IMR-90 (cell line): ENCODE measurements around the gene BST1. TPM values are rescaled to one million over a fixed set of nuclear protein-coding genes. Genes with fewer than 3 reads are reported as not detected.

Experiments used
- ATAC-seq: fragments of 200-7000 bp; cut with Tn5 transposase; 2 replicates; pipeline ENCODE4 v1.9.1; 2020; ENCODE audit warnings: low read depth, mild to moderate bottlenecking, moderate library complexity
- BruUV-seq: library from RNA; stranded (reverse); fragments of 400-500 nt; replicated peaks from 2 replicates; lab custom pipeline; 2021; lab: Mats Ljungman, UMichigan
- CTCF ChIA-PET: fragments of 300-600 bp; formaldehyde crosslinking; extraction: SDS; loops from one replicate; lab custom pipeline; 2021; ENCODE audit warnings: antibody characterized with exemption; lab: Yijun Ruan, JAX
- POLR2A ChIA-PET: fragments of 300-600 bp; sonication (Branson Sonifier 250); formaldehyde crosslinking; loops from one replicate; lab custom pipeline; 2022; ENCODE audit warnings: antibody characterized with exemption; ENCODE audit not compliant: unreplicated experiment; lab: Charles Lee
- DNase-seq: peaks from one replicate; pipeline ENCODE4 v3.0.0; 2013
- H2AFZ ChIP-seq: replicated peaks from 2 replicates; pipeline ENCODE3; 2013; ENCODE audit warnings: low read length, mild to moderate bottlenecking; ENCODE audit not compliant: poor library complexity
- H2AK5ac ChIP-seq: 2 replicates; pipeline ENCODE4 v1.6.1; 2013; ENCODE audit warnings: low read depth, low read length, inconsistent platforms
- H2AK9ac ChIP-seq: replicated peaks from 2 replicates; pipeline ENCODE3; 2013; ENCODE audit warnings: mild to moderate bottlenecking, low read depth, low read length, moderate library complexity; ENCODE audit not compliant: poor library complexity
- H2BK120ac ChIP-seq: 2 replicates; pipeline ENCODE4 v1.6.1; 2013; ENCODE audit warnings: low read depth, low read length, inconsistent platforms
- H2BK15ac ChIP-seq: 3 replicates; pipeline ENCODE4 v1.6.1; 2013; ENCODE audit warnings: low read depth, low read length, inconsistent platforms
- H2BK20ac ChIP-seq: 2 replicates; pipeline ENCODE4 v1.6.1; 2013; ENCODE audit warnings: low read depth, mild to moderate bottlenecking, inconsistent platforms, low read length, moderate library complexity
- H2BK5ac ChIP-seq: 2 replicates; pipeline ENCODE4 v1.6.1; 2013; ENCODE audit warnings: mild to moderate bottlenecking, low read depth, low read length, inconsistent platforms; ENCODE audit not compliant: poor library complexity, severe bottlenecking
- H3K14ac ChIP-seq: replicated peaks from 2 replicates; pipeline ENCODE4 v1.6.1; 2013; ENCODE audit warnings: low read depth, low read length, inconsistent platforms
- H3K18ac ChIP-seq: 2 replicates; pipeline ENCODE4 v1.6.1; 2013; ENCODE audit warnings: low read depth, low read length, control low read depth
- H3K23ac ChIP-seq: 2 replicates; pipeline ENCODE4 v1.6.1; 2013; ENCODE audit warnings: low read depth, low read length, inconsistent platforms
- H3K27ac ChIP-seq: 2 replicates; pipeline ENCODE4 v1.5.1; 2013; ENCODE audit warnings: mild to moderate bottlenecking, control low read depth, low read length; ENCODE audit not compliant: insufficient read depth
- H3K27me3 ChIP-seq: 2 replicates; pipeline ENCODE4 v1.6.1; 2013; ENCODE audit warnings: low read length; ENCODE audit not compliant: control insufficient read depth, insufficient read depth
- H3K36me3 ChIP-seq: 2 replicates; pipeline ENCODE4 v1.6.1; 2013; ENCODE audit warnings: low read length, mixed read lengths; ENCODE audit not compliant: control insufficient read depth, insufficient read depth
- H3K4ac ChIP-seq: 2 replicates; pipeline ENCODE4 v1.6.1; 2013; ENCODE audit warnings: low read depth, low read length, inconsistent platforms
- H3K4me1 ChIP-seq: 2 replicates; pipeline ENCODE4 v1.6.1; 2013; ENCODE audit warnings: low read length, mixed read lengths; ENCODE audit not compliant: control insufficient read depth, insufficient read depth
- H3K4me2 ChIP-seq: 2 replicates; pipeline ENCODE4 v1.6.1; 2013; ENCODE audit warnings: low read depth, mild to moderate bottlenecking, control low read depth, low read length, moderate library complexity
- H3K4me3 ChIP-seq: 2 replicates; pipeline ENCODE4 v1.5.1; 2013; ENCODE audit warnings: low read depth, mild to moderate bottlenecking, control low read depth, low read length, moderate library complexity; ENCODE audit not compliant: insufficient read depth
- H3K56ac ChIP-seq: 2 replicates; pipeline ENCODE4 v1.6.1; 2013; ENCODE audit warnings: low read length, inconsistent platforms; ENCODE audit not compliant: insufficient read depth; ENCODE audit errors: extremely low read depth
- H3K79me1 ChIP-seq, 2 experiments: 2 replicates each; pipeline ENCODE4 v1.6.1; 2013; ENCODE audit warnings: low read length in 2 of 2, inconsistent platforms in 1 of 2, low read depth in 1 of 2
- H3K9ac ChIP-seq: 2 replicates; pipeline ENCODE4 v1.6.1; 2013; ENCODE audit warnings: low read depth, low read length, control low read depth
- H3K9me1 ChIP-seq: 2 replicates; pipeline ENCODE4 v1.6.1; 2013; ENCODE audit warnings: low read length, inconsistent platforms; ENCODE audit not compliant: insufficient read depth
- H3K9me3 ChIP-seq: 2 replicates; pipeline ENCODE4 v1.6.1; 2013; ENCODE audit warnings: low read length; ENCODE audit not compliant: control insufficient read depth, insufficient read depth
- H4K20me1 ChIP-seq: 2 replicates; pipeline ENCODE4 v1.6.1; 2013; ENCODE audit warnings: low read length, inconsistent platforms; ENCODE audit not compliant: insufficient read depth
- H4K5ac ChIP-seq: 2 replicates; pipeline ENCODE4 v1.6.1; 2013; ENCODE audit warnings: mild to moderate bottlenecking, low read depth, low read length, control low read depth
- H4K8ac ChIP-seq, 2 experiments: 2 replicates each; pipeline ENCODE4 v1.6.1; 2013; ENCODE audit warnings: low read depth in 2 of 2, low read length in 2 of 2, control low read depth in 1 of 2, inconsistent platforms in 1 of 2
- H4K91ac ChIP-seq: 2 replicates; pipeline ENCODE4 v1.6.1; 2013; ENCODE audit warnings: low read depth, low read length, inconsistent platforms; ENCODE audit not compliant: insufficient read depth
- BHLHE40 ChIP-seq: fragments of 150-350 bp; IDR thresholded peaks from 2 replicates; pipeline ENCODE4 v1.6.1; 2016; ENCODE audit warnings: mild to moderate bottlenecking, low read depth, low read length
- CHD1 ChIP-seq: IDR thresholded peaks from 2 replicates; pipeline ENCODE4 v1.6.1; 2012; ENCODE audit warnings: low read depth, low read length, improper control_type of control experiment
- FOS ChIP-seq: fragments of 150-350 bp; IDR thresholded peaks from 2 replicates; pipeline ENCODE4 v1.6.1; 2016; ENCODE audit warnings: low read depth, low read length
- MAZ ChIP-seq: IDR thresholded peaks from 2 replicates; pipeline ENCODE4 v1.6.1; 2012; ENCODE audit warnings: low read depth, mild to moderate bottlenecking, low read length, improper control_type of control experiment, moderate library complexity, borderline replicate concordance
- MXI1 ChIP-seq: IDR thresholded peaks from 2 replicates; pipeline ENCODE4 v1.6.1; 2012; ENCODE audit warnings: low read depth, mild to moderate bottlenecking, low read length, moderate library complexity, borderline replicate concordance
- NFE2L2 ChIP-seq: fragments of 150-350 bp; IDR thresholded peaks from 2 replicates; pipeline ENCODE4 v1.6.1; 2016; ENCODE audit warnings: low read depth, mild to moderate bottlenecking, low read length
- RAD21 ChIP-seq: IDR thresholded peaks from 2 replicates; pipeline ENCODE4 v1.6.1; 2012; ENCODE audit warnings: low read length, improper control_type of control experiment
- RCOR1 ChIP-seq: IDR thresholded peaks from 2 replicates; pipeline ENCODE4 v1.6.1; 2012; ENCODE audit warnings: mild to moderate bottlenecking, low read length, improper control_type of control experiment; ENCODE audit not compliant: insufficient replicate concordance
- SMC3 ChIP-seq: fragments of 150-350 bp; IDR thresholded peaks from 2 replicates; pipeline ENCODE4 v1.6.1; 2016; ENCODE audit warnings: low read depth, mild to moderate bottlenecking, antibody characterized with exemption, low read length, moderate library complexity
- WGBS, 2 experiments: methylation state at CpG; one replicate each; pipeline versions ENCODE4 v1.1.5 to v1.1.7; 2013; ENCODE audit warnings: missing lambda C conversion rate in 2 of 2; ENCODE audit not compliant: insufficient read length in 1 of 2; ENCODE audit errors: extremely low coverage in 2 of 2; 5-methylcytosine and 5-hydroxymethylcytosine counted together
- dilution Hi-C: fragments of 300-500 bp; cut with HindIII; formaldehyde crosslinking; loops from one replicate; pipeline ENCODE4 v1.14.3; 2018; ENCODE audit warnings: low sequenced_read_pairs; ENCODE audit not compliant: unreplicated experiment
- in situ Hi-C: fragments of 300-500 bp; cut with MboI; formaldehyde crosslinking; loops from 3 replicates; pipeline ENCODE4 v1.14.3; 2019; ENCODE audit warnings: low sequenced_read_pairs, inconsistent platforms, mixed read lengths
- intact Hi-C: fragments of 100-400 bp; cut with micrococcal nuclease; formaldehyde crosslinking; loops from 2 replicates; pipeline ENCODE4 v1.10.0; 2022
- polyA plus RNA-seq, 3 experiments: library from polyadenylated mRNA; depleted of rRNA; stranded (reverse); fragments of >200 nt; gene quantifications; 2 replicates each; pipeline ENCODE4 v1.2.3, GENCODE V29; 2012; ENCODE audit warnings: low replicate concordance in 1 of 3
- total RNA-seq: library from RNA; depleted of rRNA; stranded (reverse); fragments of >200 nt; gene quantifications from 2 replicates; pipeline ENCODE4 v1.2.3, GENCODE V29; 2012
- TF ChIP-seq, protein P1 (sequence below): fragments of 150-350 bp; IDR thresholded peaks from 2 replicates; pipeline ENCODE4 v1.6.1; 2016; ENCODE audit warnings: low read depth, mild to moderate bottlenecking, low read length, moderate library complexity, borderline replicate concordance
- TF ChIP-seq, protein P2 (sequence below): conservative IDR thresholded peaks from 2 replicates; pipeline ENCODE4 v1.5.1; 2012; ENCODE audit warnings: mild to moderate bottlenecking, low read depth, low read length, improper control_type of control experiment

BST1 gene
- total and polyA plus RNA-seq, 2 of the 4 experiments (the other 2 are of a cell fraction): 6.6 to 11.1 TPM

DNA sequence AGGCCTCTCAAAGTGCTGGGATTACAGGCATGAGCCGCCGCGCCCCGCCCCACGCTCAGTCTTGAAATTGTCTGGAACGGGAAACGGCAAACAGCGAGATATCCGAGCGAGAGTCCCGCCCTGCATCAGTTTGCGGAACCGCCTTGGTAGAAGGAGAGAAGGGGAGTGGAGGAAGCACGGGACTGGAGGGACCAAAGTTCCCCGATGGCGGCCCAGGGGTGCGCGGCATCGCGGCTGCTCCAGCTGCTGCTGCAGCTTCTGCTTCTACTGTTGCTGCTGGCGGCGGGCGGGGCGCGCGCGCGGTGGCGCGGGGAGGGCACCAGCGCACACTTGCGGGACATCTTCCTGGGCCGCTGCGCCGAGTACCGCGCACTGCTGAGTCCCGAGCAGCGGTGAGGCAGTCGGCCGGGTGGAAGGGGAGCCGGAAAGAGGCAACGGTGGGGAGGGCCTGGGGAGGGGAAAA, at the start of gene BST1 (continued):
- no peak for TF ChIP-seq SMC3
- no peak; the same call in 1 of the 2 replicates for TF ChIP-seq MAZ

DNA sequence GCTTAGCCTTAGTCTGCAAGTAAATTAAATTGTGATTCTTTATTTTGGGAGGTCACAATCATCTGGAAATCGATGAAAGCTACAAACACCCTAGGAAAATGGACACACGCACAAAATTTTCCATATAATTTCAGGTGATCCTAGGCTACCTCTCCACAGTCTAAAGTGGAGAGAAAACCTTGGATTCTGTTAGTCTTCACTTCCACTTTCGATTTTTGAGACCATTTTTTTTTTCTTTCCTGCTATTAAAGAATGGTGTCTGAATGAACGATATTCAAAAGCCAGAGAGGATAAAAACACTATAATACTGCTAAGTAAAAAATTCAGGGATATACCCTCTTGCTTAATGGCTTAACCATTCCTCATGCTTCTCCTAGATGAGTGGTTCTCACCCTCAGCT, 49.4 kb upstream of the BST1 start:
- H2BK15ac ChIP-seq: 0 out of 3 replicates have a peak overlapping the region, but pooled peaks have one; percentile 1
- no TSS peak for BruUV-seq
- H3K4me1 ChIP-seq: peaks cover 12% of the 10 kb centered on the region
- CTCF ChIA-PET: interaction anchor here (0.9 to 1.6 kb wide), 3 partner anchors 10 to 174 kb away, joined by 3 to 4 read pairs (median 3); no protein-coding TSS in a partner anchor
- POLR2A ChIA-PET: no interaction called here
- H3K36me3 ChIP-seq: no peaks in the 10 kb centered on the region
- no peak overlapping the region for H4K91ac ChIP-seq
- peak overlapping the region; percentile 93 for H3K4me2 ChIP-seq
- H2BK20ac ChIP-seq: no peak overlapping the region
- intact Hi-C loops (loop anchor here (5.0 kb wide), 2 partner anchors 74 to 416 kb away; no protein-coding TSS in a partner anchor), dilution Hi-C loops (no loop called here), in situ Hi-C loops (no loop called here)
- no CpG with 5 or more reads among the region's 4 CpGs for WGBS, 2 experiments
- no peak overlapping the region for H2AFZ ChIP-seq
- H2AK9ac ChIP-seq: no peak overlapping the region
- peaks cover 7 to 29% of the 10 kb centered on the region in 2 experiments; a peak in 3 of 4 replicates for H3K79me1 ChIP-seq
- H3K23ac ChIP-seq: peak overlapping the region; percentile 87; the same call in 1 of the 2 replicates
- no peak overlapping the region for H2BK120ac ChIP-seq
- H3K56ac ChIP-seq: peak overlapping the region; percentile 64; the same call in 1 of the 2 replicates
- peak overlapping the region; percentile 11 to 62; a peak in 3 of 4 replicates for H4K8ac ChIP-seq
- H3K9me3 ChIP-seq: no peaks in the 10 kb centered on the region
- H3K18ac ChIP-seq: peak overlapping the region; percentile 51; the same call in 1 of the 2 replicates
- H3K27ac ChIP-seq: peak overlapping the region; percentile 97; the same call in 1 of the 2 replicates
- no peaks in the 10 kb centered on the region for H3K9me1 ChIP-seq
- H4K5ac ChIP-seq: peak overlapping the region; percentile 28; the same call in 1 of the 2 replicates
- H3K4me3 ChIP-seq: peak overlapping the region; percentile 96
- peak overlapping the region; percentile 62 for H3K14ac ChIP-seq
- 0 out of 2 replicates have a peak overlapping the region, but pooled peaks have one; percentile 18 for H2AK5ac ChIP-seq
- peak overlapping the region; percentile 99 for H2BK5ac ChIP-seq
- TF ChIP-seq, protein P1, sequence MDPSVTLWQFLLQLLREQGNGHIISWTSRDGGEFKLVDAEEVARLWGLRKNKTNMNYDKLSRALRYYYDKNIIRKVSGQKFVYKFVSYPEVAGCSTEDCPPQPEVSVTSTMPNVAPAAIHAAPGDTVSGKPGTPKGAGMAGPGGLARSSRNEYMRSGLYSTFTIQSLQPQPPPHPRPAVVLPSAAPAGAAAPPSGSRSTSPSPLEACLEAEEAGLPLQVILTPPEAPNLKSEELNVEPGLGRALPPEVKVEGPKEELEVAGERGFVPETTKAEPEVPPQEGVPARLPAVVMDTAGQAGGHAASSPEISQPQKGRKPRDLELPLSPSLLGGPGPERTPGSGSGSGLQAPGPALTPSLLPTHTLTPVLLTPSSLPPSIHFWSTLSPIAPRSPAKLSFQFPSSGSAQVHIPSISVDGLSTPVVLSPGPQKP: no peak
- TF ChIP-seq FOS (no peak), MAZ (no peak), NFE2L2 (no peak), RCOR1 (no peak), CHD1 (no peak), SMC3 (no peak), MXI1 (no peak), BHLHE40 (no peak), RAD21 (no peak)
- TF ChIP-seq, protein P2, sequence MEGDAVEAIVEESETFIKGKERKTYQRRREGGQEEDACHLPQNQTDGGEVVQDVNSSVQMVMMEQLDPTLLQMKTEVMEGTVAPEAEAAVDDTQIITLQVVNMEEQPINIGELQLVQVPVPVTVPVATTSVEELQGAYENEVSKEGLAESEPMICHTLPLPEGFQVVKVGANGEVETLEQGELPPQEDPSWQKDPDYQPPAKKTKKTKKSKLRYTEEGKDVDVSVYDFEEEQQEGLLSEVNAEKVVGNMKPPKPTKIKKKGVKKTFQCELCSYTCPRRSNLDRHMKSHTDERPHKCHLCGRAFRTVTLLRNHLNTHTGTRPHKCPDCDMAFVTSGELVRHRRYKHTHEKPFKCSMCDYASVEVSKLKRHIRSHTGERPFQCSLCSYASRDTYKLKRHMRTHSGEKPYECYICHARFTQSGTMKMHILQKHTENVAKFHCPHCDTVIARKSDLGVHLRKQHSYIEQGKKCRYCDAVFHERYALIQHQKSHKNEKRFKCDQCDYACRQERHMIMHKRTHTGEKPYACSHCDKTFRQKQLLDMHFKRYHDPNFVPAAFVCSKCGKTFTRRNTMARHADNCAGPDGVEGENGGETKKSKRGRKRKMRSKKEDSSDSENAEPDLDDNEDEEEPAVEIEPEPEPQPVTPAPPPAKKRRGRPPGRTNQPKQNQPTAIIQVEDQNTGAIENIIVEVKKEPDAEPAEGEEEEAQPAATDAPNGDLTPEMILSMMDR: no peak
- peak overlapping the region; percentile 34; the same call in 1 of the 2 replicates for H3K4ac ChIP-seq
- no peaks in the 10 kb centered on the region for H3K27me3 ChIP-seq
- DNase-seq (no peak), ATAC-seq (no peak)
- peaks cover 22% of the 10 kb centered on the region; the same call in 1 of the 2 replicates for H4K20me1 ChIP-seq
- peak overlapping the region; percentile 98; the same call in 1 of the 2 replicates for H3K9ac ChIP-seq
